HepG2 (cell line): ENCODE results near the gene PFN1. TPM values are rescaled to one million over a fixed set of nuclear protein-coding genes. Genes with fewer than 3 reads are reported as not detected.

Experiments used
- ARID3A ChIP-seq: IDR thresholded peaks from 2 replicates; pipeline ENCODE4 v1.6.1; 2012; ENCODE audit warnings: low read depth, low read length, improper control_type of control experiment
- ARNT2 ChIP-seq: sonication (generic); formaldehyde crosslinking; IDR thresholded peaks from 2 replicates; pipeline ENCODE4 v1.8.0; 2022; ENCODE audit warnings: mild to moderate bottlenecking, low read depth, missing genetic modification reagents, moderate library complexity
- ELF1 ChIP-seq: sonication (generic); formaldehyde crosslinking; IDR thresholded peaks from 2 replicates; pipeline ENCODE4 v1.4.0; 2020; ENCODE audit warnings: missing genetic modification reagents
- FOXA3 ChIP-seq: IDR thresholded peaks from 2 replicates; pipeline ENCODE4 v1.6.1; 2016; ENCODE audit warnings: missing genetic modification reagents, missing compliant biosample characterization
- GABPA ChIP-seq, 2 experiments: IDR thresholded peaks; 2 replicates each; pipeline ENCODE4 v1.6.1; 2011 to 2016; ENCODE audit warnings: low read depth in 2 of 2, low read length in 1 of 2, missing biosample characterization in 1 of 2, missing genetic modification characterization in 1 of 2
- GMEB1 ChIP-seq: sonication (generic); formaldehyde crosslinking; IDR thresholded peaks from 2 replicates; pipeline ENCODE4 v1.5.1; 2020; ENCODE audit warnings: missing genetic modification reagents, mild to moderate bottlenecking, borderline replicate concordance
- HNF4G ChIP-seq, 2 experiments: sonication (generic) in 1 of 2; formaldehyde crosslinking in 1 of 2; IDR thresholded peaks; 2 replicates each; pipeline versions ENCODE4 v1.4.0 to v1.6.1; 2011 to 2020; ENCODE audit warnings: borderline replicate concordance in 2 of 2, low read depth in 2 of 2, mild to moderate bottlenecking in 2 of 2, low read length in 1 of 2, missing genetic modification reagents in 1 of 2, moderate library complexity in 1 of 2
- MXD3 ChIP-seq: IDR thresholded peaks from 2 replicates; pipeline ENCODE4 v1.6.1; 2016; ENCODE audit warnings: mild to moderate bottlenecking, missing biosample characterization, missing genetic modification reagents
- NFKB2 ChIP-seq: sonication (generic); formaldehyde crosslinking; IDR thresholded peaks from 2 replicates; pipeline ENCODE4 v1.4.0; 2020; ENCODE audit warnings: missing genetic modification reagents, borderline replicate concordance
- RARA ChIP-seq: IDR thresholded peaks from 2 replicates; pipeline ENCODE4 v1.6.1; 2016; ENCODE audit warnings: missing genetic modification reagents, missing compliant biosample characterization
- REPIN1 ChIP-seq: sonication (generic); formaldehyde crosslinking; IDR thresholded peaks from 2 replicates; pipeline ENCODE4 v1.8.0; 2022; ENCODE audit warnings: missing genetic modification reagents, low read depth, mild to moderate bottlenecking, borderline replicate concordance
- TCF12 ChIP-seq, 2 experiments: fragments of 450-650 bp in 1 of 2; sonication (generic) in 1 of 2; formaldehyde crosslinking in 1 of 2; IDR thresholded peaks; 2 replicates each; pipeline versions ENCODE4 v1.6.1 to v1.8.0; 2017 to 2022; ENCODE audit warnings: antibody characterized with exemption in 1 of 2, mild to moderate bottlenecking in 1 of 2, missing genetic modification reagents in 1 of 2, moderate library complexity in 1 of 2
- ZBTB26 ChIP-seq: IDR thresholded peaks from 2 replicates; pipeline ENCODE4 v1.6.1; 2016; ENCODE audit warnings: missing compliant biosample characterization, missing genetic modification reagents, borderline replicate concordance
- ZFP62 ChIP-seq: sonication (generic); formaldehyde crosslinking; IDR thresholded peaks from 2 replicates; pipeline ENCODE4 v1.4.0; 2020; ENCODE audit warnings: missing genetic modification reagents
- ZNF180 ChIP-seq: sonication (generic); formaldehyde crosslinking; IDR thresholded peaks from 2 replicates; pipeline ENCODE4 v1.4.0; 2020; ENCODE audit warnings: low read depth, missing genetic modification reagents, borderline replicate concordance
- ZNF282 ChIP-seq: fragments of 450-650 bp; IDR thresholded peaks from 2 replicates; pipeline ENCODE4 v1.6.1; 2018; ENCODE audit not compliant: partially characterized antibody
- ZNF292 ChIP-seq: sonication (generic); formaldehyde crosslinking; IDR thresholded peaks from 2 replicates; pipeline ENCODE4 v1.8.1; 2022; ENCODE audit warnings: mild to moderate bottlenecking, low read depth, missing genetic modification reagents, borderline replicate concordance
- ZNF496 ChIP-seq: sonication (generic); formaldehyde crosslinking; IDR thresholded peaks from 2 replicates; pipeline ENCODE4 v1.8.1; 2023; ENCODE audit warnings: mild to moderate bottlenecking, moderate library complexity, missing genetic modification reagents; ENCODE audit not compliant: insufficient replicate concordance
- ZNF616 ChIP-seq: sonication (generic); formaldehyde crosslinking; IDR thresholded peaks from 2 replicates; pipeline ENCODE4 v1.5.0; 2020; ENCODE audit warnings: low read depth, mild to moderate bottlenecking, missing genetic modification reagents
- ZNF670 ChIP-seq: sonication (generic); formaldehyde crosslinking; IDR thresholded peaks from 2 replicates; pipeline ENCODE4 v1.8.0; 2022; ENCODE audit warnings: mild to moderate bottlenecking, missing genetic modification reagents, borderline replicate concordance
- polyA plus RNA-seq, 8 experiments: library from polyadenylated mRNA; depleted of rRNA in 3 of 8; stranded (reverse) in 7 of 8; unstranded in 1 of 8; fragments of >200 nt; fragmentation: Illumina TruSeq in 4 of 8; extraction: Trizol in 4 of 8; gene quantifications; 2 replicates each; pipeline versions ENCODE4 v1.2.1 to v1.2.3, GENCODE V29; 2011 to 2016; ENCODE audit warnings: low read depth in 4 of 8, missing spikeins in 1 of 8, mixed read lengths in 1 of 8; ENCODE audit not compliant: insufficient read depth in 1 of 8
- total RNA-seq, 5 experiments: library from RNA; depleted of rRNA; stranded (reverse); fragments of >200 nt; fragmentation: Illumina TruSeq; extraction: Trizol; gene quantifications; 2 replicates each; pipeline ENCODE4 v1.2.3, GENCODE V29; 2016; ENCODE audit warnings: low read depth in 1 of 5

PFN1 gene
- total and polyA plus RNA-seq, 2 of the 13 experiments (the other 11 are each of a cell fraction or from before 2014, with no cell fraction given) = 494 to 613 TPM

GRCh38 chr17:4908711-4909496 lies 39.4 kb downstream of the PFN1 start (continued):
- TF ChIP-seq ZNF496 (no peak), ZNF282 (no peak), ARID3A (no peak), RARA (CRISPR knock-in tag) (peak; percentile 18; the same call in 1 of the 2 replicates), GABPA (IDR thresholded peaks at IDR 0.05; ENCODE audit: low read depth, low read length) (no peak), GABPA (CRISPR knock-in tag; IDR thresholded peaks at IDR 0.05; ENCODE audit: low read depth) (no peak), NFKB2 (CRISPR knock-in tag) (0 out of 2 replicates have a peak, but pooled peaks have one; percentile 35), ZNF616 (no peak), ZNF670 (CRISPR knock-in tag) (no peak), TCF12 (IDR thresholded peaks at IDR 0.05) (no peak), TCF12 (CRISPR knock-in tag; IDR thresholded peaks at IDR 0.05) (no peak), HNF4G (IDR thresholded peaks at IDR 0.05; ENCODE audit: borderline replicate concordance, low read depth, low read length) (no peak), HNF4G (CRISPR knock-in tag; IDR thresholded peaks at IDR 0.05; ENCODE audit: borderline replicate concordance, low read depth) (0 out of 2 replicates have a peak, but pooled peaks have one; percentile 27), MXD3 (CRISPR knock-in tag) (no peak), REPIN1 (CRISPR knock-in tag) (0 out of 2 replicates have a peak, but pooled peaks have one; percentile 7), ELF1 (peak; percentile 33; the same call in 1 of the 2 replicates), ZNF292 (CRISPR knock-in tag) (peak; percentile 53), ARNT2 (CRISPR knock-in tag) (no peak), ZFP62 (CRISPR knock-in tag) (no peak), ZNF180 (CRISPR knock-in tag) (no peak), FOXA3 (0 out of 2 replicates have a peak, but pooled peaks have one; percentile 16), GMEB1 (no peak), ZBTB26 (CRISPR knock-in tag) (0 out of 2 replicates have a peak, but pooled peaks have one; percentile 20)
